Vagina (tissue), 2 donors: ENCODE results near the gene ATP8A2.

ENCODE experiments used
- CTCF ChIP-seq, 3 experiments: fragments of 450-650 bp in 2 of 3; fragments of 200-600 bp in 1 of 3; sonication (generic) in 1 of 3; IDR thresholded peaks; one replicate each; pipeline ENCODE4 v1.5.1; 2017 to 2019; ENCODE audit warnings: antibody characterized with exemption in 3 of 3, mild to moderate bottlenecking in 2 of 3, moderate library complexity in 2 of 3
- POLR2A ChIP-seq, 2 donors: fragments of 450-650 bp; IDR thresholded peaks; one replicate each; pipeline ENCODE4 v1.6.1; 2017; ENCODE audit warnings: antibody characterized with exemption in 2 of 2, mild to moderate bottlenecking in 2 of 2, moderate library complexity in 2 of 2
- POLR2AphosphoS5 ChIP-seq, 2 donors: sonication (generic); formaldehyde crosslinking; IDR thresholded peaks; one replicate each; pipeline ENCODE4 v1.9.0; 2017; ENCODE audit warnings: antibody characterized with exemption in 2 of 2, mild to moderate bottlenecking in 2 of 2, low read depth in 1 of 2; ENCODE audit not compliant: insufficient read depth in 1 of 2

GRCh38 chr13:25973576-25973975, 601.8 kb downstream of the ATP8A2 start:
- TF ChIP-seq CTCF (IDR thresholded peaks at IDR 0.05): no peak
- no peak for TF ChIP-seq POLR2A (IDR thresholded peaks at IDR 0.05)
- no peak for TF ChIP-seq POLR2AphosphoS5 (IDR thresholded peaks at IDR 0.05; ENCODE audit: insufficient read depth in 1 of 2, low read depth in 1 of 2)
